DMS53 (cell line): Measurements from ENCODE around the gene ANKRD17.

Source experiments
- DNase-seq: peaks from one replicate; lab custom pipeline; 2025; lab: John Stamatoyannopoulos, UW

ANKRD17 gene

DNA sequence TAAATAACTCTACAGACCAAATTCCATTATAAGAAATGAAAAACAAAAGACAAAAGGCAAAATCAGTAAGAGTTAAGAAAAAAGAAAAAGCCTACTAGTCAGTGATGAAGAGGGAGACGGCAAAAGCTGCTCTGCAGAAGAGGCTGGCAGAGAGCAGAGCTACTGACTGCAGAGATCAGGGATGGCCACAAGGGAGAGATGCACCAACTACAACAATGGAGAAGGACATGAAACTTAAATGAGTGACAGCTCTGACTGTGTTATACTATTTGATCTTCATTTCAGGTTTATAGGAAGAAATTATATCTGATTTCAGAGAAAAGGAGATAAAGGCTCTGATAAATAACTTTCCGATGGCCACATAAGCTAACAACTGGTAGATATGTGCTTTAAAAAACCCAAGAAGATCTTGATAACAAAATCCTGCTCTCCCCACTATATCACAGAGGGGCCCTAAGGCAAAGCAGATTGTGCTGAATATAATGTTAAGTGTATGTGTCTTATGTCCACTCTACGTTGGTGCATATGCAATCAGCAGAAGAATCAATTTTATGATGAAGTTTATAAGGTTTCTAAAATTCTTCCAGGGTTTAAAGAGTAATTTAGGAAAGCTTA lies 130.7 kb downstream of the ANKRD17 start:
- DNase-seq = peak; percentile 9

DNA sequence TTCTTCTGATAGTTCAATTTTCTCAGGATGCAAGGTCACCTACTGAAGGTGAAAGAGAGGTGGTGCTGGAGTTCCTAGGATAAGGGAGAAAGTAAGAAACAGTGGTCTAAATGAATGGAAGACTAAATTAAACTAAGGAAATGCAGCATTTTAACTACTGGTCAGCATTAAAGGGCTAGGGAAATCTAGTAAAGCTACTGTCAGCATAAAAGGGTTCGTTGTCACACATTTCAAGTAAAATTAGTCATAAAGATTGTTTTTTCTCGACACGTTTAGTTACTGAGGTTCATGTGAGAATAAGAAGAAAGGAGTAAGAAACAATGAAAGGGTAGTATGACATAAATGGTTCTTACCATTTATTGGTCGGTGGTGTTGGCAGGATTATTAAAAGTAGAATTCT lies 149.1 kb downstream of the ANKRD17 start:
- no peak for DNase-seq

DNA sequence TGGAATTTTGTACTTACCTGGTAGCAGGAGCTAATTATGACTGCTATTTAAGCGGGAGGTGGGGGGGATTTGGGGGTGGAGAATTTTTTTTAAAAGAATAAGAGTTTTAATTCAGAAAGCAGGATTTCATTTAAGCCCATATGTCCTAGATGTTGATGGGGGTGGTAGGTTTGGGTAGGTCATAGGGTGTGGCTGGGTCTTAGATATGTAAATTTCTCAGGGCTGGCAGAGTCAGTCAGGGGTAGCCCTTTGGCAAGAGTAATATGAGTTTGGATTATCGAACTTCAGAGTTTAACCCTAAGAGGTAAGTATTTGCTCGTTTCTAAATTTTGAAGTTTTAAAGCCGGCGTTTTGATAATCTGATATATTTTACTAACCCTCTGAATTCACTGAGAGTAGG lies 153.9 kb downstream of the ANKRD17 start:
- no peak for DNase-seq

DNA sequence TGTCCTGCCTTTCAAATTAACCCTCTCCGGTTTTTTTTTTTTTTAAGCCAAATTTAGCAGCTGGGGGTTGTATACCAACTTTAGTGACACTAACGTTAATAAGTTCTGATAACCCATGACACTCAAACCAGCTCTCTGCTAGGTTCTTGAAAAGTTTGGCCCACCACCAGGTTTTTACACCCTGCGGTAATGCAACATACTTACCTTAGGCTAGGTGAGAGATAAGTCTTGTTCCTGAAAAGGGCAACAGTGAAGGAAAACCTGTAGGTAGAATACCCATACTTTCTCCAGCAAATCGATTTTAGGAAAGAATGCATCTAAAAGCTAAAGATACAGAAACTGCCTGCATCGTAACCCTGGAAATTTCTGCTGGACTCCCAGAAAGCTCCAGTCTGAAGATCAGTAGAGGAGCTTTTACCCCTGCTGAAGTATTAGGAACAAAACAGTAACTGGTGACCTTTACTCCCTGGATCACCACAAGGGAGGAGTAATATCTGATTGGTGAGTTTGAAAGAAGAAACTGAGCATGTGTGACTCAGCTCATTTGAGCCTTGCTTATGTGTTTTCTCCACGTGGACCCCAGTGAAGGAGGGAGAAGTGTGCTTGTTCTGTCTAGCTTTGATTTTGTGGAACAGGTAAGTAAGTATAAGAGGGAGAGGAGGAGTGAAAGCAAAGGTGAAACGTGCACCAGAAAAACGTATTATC lies 154.6 kb downstream of the ANKRD17 start:
- peak; percentile 2 for DNase-seq

DNA sequence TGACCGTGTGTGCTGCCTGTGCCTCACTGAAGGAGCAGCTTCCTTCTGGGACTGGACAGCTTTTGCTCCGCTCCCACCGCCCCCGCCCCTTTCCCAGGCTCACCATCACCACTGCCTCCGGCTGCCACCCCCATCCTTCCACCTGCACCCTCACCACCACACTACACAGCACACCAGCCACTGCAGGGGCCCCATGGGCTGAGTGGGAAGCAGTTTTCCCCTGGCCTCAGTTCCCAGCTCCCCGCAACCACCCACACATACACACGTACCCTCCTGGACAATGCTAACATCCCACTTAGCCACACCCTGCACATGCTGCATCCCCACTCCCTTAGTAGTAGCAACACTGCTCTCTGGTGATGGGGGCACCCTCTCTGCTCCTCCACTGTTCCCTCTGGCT lies 159.5 kb downstream of the ANKRD17 start:
- DNase-seq = no peak

DNA sequence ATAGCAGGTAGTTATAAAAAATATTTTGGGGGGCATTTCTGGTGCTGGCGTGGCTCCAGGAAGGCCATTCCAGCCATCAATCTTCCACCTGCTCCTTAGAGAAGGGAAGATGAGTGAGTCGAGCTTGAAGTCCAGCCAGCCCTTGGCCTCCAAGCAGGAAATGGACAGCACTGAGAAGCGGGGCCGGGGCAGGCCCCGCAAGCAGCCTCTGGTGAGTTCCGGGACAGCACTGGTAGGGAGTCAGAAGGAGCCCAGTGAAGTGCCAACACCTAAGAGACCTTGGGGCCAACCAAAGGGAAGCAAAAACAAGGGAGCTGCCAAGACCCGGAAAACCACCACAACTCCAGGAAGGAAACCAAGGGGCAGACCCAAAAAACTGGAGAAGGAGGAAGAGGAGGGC lies 159.9 kb downstream of the ANKRD17 start:
- DNase-seq = no peak

DNA sequence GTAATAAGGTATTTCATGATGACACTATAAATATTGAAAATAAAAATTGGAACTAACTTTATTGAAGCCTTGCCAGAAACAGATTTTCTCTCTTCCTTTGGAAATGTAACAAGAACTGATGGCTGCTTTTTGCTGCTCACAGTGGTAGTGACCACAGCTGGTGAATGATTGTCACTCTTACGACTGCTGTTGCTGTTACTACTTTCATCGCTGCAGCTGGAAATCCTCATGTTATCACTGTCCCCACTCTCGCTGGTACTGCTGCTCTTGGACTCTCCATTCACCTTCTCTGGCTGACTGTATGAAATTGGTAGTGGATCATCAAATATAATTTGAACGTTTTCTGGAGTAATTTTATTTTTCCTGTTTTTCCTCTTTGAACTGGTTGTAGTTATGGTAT lies 160.6 kb downstream of the ANKRD17 start:
- no peak for DNase-seq

DNA sequence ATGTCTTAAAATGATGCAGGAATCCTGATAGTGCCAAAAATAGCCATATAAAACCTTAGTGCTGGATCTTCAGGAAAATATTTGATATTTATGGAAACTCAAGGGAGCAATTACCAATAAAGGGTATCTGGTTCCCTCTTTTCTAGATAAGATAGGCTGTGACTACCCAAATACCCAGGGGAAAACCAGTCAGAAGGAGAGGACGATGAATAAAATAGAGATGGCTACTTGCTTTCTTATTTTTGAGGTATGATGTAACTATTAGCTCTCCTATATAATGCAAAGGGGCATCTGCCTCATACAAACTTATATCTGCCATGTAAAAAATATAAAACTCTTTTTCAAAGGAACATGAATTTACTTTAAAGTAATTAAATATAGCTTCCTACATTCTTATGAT lies 165.7 kb downstream of the ANKRD17 start:
- no peak for DNase-seq

DNA sequence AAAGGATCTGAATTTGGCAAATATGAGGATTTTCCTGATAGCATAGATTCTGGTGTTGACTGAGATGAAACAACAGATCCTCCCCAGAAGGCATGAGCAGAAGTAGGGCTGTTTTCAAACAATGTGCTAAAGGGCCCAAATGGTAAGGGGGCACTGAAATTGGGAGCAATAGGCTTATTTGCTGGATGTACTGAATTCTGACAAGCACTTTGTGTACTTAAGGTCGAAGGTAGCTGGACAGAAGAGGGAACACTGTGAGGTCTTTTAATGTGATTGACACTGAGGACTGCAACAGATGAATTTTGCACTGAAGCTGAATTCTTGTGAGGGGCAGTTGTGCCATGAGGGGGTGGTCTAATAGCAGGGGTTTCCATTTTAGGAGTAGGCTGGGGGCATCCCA lies 167.9 kb downstream of the ANKRD17 start:
- no peak for DNase-seq

DNA sequence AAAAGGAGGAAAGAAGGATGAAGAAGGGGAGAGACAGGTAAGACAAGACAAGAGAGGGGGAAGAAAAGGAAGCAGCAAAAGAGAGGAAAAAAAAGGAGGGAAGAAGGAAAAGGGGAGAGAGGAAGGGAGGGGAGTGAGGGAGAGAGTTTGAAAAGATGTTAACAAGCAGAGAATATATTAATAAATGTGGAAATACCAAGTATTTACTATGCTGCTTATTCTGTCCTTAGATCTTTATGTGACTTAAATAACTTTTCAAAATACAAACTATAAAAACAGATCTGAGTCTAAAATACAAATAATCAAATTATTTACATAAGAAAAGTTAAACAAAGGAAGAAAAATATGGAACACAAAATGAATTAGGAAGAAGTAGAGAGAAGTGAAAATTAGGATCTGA lies 170.7 kb downstream of the ANKRD17 start:
- DNase-seq = no peak

DNA sequence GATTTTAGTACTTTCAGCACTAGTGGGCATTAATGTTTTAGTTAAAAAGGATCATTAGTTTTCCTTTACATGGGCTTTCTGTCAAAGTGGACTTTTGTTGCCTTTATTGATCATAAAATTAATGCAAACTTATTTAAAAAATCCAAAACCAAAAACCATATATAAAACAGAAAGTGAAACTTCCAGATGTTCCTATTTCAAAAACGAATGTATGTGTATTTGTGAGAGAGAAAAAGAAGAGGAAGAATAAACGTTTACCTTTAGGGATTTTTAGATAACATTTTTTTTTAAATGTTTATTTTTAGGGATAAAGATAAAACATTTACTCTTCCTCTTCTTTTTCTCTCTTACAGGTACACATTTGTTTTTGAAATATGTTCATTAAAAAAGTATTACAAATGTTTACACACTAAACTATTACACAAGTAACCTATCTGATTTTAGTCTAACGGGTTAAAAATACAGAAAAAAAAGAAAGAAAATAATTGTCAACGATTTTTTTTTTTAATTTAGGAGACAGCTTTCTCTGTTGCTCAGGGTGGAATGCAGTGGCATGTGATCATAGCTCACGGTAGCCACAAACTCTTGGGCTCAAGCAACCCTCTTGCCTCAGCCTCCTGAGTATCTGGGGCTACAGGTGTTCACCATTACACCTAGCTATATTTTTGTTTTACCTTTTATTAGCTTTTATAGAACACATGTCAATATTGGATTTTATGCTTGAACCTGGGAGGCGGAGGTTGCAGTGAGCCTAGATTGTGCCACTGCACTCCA lies 172.3 kb downstream of the ANKRD17 start:
- no peak for DNase-seq

DNA sequence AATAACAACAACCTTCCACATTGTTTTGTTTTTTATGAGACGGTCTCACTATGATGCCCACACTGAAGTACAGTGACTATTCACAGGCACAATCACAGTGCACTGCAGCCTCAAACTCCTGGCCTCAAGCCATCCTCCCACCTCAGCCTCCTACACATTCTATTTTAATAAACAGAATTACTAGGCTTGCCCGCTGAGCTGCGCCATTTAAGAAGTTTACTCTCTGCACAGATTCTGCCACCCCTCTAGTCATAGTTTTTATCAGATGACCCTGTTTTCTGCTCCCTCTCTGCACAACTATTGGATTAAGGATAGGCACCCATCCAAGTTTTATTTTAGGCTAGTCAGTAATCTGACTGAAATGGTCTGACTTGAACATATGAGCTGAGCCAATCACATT lies 177.8 kb downstream of the ANKRD17 start:
- DNase-seq = no peak

DNA sequence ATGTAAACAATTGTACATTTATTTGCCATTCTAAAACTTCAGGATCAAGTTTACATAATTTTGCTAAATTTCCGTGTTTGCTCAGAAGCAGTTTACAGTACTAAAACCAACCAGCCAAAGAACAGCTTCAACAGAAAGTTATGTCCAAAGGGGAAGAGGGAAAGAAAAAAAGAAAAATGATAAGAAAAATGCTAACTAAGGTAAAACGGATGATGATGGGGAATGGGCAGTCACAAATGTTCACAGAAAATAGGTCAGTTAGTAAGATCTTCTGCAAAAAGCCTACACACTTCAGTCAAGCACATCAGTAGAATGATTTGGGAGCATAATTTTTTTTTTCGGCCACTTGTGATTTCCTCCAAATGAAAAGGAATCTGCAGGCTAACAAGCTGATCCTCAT lies 182.8 kb downstream of the ANKRD17 start:
- no peak for DNase-seq

DNA sequence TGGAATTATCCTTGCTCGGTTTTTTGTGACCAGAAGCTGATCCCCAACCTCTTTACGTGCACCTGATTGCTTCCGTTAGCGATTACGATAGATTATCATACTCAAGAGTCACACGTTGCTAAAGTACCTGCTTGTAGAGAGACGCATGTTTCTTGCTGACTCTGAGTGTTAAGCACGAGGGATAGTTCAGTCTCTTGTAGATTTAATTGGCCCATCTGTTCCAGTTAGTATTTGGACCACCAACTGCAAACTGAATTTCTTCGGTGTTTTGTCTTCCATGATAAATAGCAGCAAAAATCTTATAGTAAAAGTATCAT lies 188.6 kb downstream of the ANKRD17 start:
- peak; percentile 85 for DNase-seq

DNA sequence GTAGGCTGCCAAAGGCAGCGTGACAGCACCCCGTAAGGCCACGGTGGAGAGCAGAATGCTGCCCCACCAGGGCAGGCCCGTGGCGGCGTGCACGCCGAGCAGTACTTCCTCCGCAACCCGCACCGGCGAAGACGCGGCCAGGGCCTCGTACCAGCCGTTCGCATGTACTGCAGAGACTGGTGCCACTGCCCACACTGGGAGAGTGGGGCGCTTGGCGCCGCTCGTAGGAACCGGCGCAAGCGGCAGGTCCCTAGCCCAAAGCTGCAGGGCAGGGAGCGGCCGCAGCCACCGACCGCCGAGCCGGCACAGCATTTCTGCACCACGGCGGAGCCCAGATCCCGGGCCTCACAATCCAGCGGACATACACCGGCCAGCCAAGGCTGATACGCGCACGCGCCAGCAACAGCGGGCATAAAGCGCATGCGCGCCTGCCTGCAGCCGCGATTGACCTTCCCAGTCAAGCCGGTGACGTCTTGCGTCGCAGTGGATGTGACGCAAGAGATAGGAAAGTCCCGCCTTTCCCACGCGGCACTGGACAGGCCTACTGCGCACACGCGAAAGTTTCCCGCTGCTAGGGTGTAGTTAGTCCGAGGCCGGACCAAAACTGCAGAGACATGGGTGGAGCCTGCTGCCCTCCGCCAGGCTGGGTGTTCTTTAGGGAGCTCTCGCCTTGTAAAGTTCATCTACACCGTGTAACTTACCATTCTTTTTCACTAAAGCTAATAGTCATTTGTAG lies 189.1 kb downstream of the ANKRD17 start, which contains the start of gene COX18:
TSS of gene COX18 (minus strand) at position 379 of the 736 bp plus-strand sequence. CDS start at position 312, 67 bp downstream.
- peak; percentile 99 for DNase-seq

DNA sequence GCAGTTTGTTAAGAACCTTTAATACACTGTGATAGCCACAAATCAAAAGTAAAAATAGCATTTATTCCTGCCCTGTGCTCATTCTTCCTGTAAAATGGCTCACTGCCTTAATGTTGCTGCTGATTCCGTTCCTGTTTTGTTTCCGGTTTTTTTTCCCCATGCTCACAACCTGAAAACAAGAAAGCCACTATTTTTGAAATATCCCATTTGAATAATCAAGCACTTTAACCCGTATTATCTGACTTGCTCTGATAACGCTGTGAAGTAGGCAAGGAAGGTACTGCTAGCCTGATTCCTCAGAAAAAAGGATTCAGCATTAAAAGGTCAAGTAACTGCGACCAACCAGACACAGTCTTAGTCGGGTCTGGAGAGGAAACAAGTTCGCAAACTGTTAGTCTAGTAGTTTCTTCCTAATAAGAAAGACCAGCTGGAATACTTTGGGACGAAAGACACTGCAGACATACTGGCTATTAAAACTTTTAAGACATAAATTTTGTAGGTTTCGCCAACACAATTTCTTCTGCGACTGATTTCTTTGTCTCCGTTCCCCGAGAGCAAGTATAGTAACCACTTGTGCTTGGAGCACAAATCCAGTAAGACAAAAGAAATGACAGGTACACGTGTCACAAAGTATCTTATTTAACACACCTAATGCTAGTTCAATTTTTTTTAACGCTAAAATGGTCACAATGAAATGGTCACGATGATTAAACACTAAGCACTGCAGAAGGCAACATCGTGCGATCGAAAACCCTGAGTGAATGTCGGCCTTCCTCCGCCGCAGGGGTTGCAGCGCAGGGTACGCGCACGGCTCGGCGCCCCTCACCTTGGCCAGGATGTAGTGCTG lies 189.9 kb downstream of the ANKRD17 start:
- DNase-seq = peak; percentile 65

DNA sequence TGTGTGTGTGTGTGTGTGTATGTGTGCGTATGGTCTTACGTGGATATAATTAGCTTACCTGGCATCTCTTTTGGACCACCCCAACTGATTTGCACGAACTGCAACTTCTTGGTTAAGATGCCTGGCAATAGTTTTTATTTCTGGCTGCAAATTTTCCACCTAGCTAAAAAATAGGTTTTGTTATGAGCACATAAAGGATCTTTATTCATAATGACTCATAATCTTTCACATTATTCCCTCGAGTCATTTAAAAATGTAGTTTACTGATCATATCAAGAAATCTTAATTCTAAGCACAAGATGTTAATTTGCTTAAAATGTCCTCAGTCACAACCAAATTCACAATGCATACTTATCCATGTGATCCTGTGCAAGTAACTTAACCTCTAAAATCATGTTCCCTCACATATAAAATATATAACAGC lies 190.6 kb downstream of the ANKRD17 start:
- DNase-seq = no peak

DNA sequence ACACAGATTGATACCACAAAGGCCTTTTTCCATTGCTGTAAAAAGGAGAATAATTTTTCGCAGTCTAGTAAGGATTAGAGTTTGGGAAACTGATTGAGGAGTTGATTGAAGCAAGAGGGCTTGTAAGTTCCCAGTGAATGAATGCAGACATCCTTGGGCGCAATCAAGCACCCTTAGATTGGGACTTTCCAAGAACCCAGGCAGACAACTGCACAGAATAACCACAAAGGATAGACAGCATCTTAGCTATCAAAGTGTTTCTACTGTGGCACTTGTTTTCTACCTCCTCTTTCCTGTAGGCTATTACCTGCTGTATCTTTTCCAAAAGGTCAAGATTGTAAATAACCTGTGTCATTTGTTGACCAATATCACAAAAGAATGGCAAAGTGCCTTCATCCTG lies 191.7 kb downstream of the ANKRD17 start:
- DNase-seq = no peak

DNA sequence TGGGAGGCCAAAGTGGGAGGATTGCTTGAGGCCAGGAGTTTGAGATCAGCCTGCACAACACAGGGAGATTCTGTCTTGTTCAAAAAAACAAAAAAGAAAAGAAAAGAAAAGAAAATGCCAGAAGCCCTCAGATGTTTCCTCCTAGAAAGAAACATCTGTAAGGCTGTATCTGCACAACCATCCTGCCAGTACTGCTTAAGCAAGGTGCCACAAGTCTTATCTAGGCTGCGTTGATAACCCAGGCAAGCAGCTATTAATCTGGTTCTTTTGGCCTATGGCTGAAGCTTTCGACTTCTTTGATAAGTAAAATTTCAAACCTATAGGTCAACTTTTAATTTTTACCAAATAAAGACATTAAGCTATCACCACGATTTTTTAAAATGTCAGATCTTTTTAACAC lies 192.2 kb downstream of the ANKRD17 start:
- no peak for DNase-seq

DNA sequence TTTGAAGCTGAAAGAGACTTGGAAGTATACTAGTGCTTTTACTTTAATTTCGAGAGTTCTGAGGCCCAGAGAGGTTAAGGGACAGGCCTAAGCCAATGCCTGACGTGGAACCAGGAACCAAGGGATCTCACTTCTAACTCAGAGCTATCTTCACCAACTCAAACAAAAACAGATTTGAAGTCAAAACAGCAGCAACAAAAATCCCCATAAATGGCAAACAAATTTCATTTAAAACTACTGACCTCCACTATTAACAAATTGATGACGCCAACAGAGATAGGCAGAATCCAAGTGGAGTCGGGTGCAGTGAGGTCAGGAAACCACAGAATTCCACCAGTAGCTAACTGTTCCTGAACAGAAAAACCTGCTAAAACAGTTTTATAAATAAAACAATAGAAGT lies 194.1 kb downstream of the ANKRD17 start:
- no peak for DNase-seq

DNA sequence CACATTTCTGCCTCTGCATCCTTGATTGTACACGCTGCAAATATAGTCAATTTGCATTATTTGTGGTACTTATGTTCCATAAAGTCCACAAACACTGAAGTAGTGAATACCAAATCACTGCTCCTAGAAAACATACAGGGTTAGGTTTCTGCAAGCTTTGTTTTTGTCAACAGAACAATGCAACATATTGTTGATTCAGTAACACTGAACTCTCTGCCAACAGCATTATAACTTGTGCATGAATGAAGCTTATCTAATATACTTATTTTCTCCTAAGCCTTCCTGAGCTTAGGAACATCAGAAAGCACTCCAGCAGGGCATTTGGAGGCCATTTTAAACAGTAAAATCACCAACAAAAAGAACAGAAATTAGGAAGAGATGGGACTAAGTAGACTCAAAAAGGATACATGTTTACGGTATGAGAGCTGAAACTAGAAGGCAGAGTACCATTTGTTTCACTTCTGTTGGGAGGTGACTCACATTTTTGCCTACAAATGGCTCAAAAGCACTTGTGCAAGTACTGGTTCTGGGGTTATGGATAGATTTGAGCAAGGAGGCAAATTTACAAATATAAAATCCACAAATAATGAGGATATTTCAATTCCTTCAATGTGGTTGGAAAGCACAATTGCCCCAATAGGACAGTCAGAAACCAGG lies 203.2 kb downstream of the ANKRD17 start:
- DNase-seq = no peak
